H1 (cell line): ENCODE data around the gene TPBGL. TPM values are rescaled to one million over a fixed set of nuclear protein-coding genes. Genes with fewer than 3 reads are reported as not detected.

Experiments
- CTCF ChIA-PET: fragments of 300-600 bp; sonication (Branson Sonifier 250); formaldehyde crosslinking; loops from one replicate; lab custom pipeline; 2021; ENCODE audit not compliant: partially characterized antibody; lab: Charles Lee
- POLR2A ChIA-PET: fragments of 300-600 bp; sonication (Branson Sonifier 250); formaldehyde crosslinking; loops from one replicate; lab custom pipeline; 2021; ENCODE audit warnings: inconsistent platforms; ENCODE audit not compliant: partially characterized antibody; lab: Charles Lee
- DNase-seq, 2 experiments: peaks; one replicate each; pipeline versions ENCODE4 v3.0.0 to v3.0.0-alpha.2; 2010 to 2022; ENCODE audit warnings: low spot score in 2 of 2, low read depth in 1 of 2, mixed read lengths in 1 of 2
- FAIRE-seq: peaks from 2 replicates; lab custom pipeline; 2011; peaks lifted over from hg19 to GRCh38; lab: Jason Lieb, UNC
- H2AFZ ChIP-seq: 2 replicates; pipeline ENCODE4 v1.8.1; 2012; ENCODE audit warnings: low read length, inconsistent platforms
- H2AK5ac ChIP-seq: 2 replicates; pipeline ENCODE4 v1.6.1; 2013; ENCODE audit warnings: low read depth, low read length
- H2BK120ac ChIP-seq: replicated peaks from 2 replicates; pipeline ENCODE3; 2013; ENCODE audit warnings: low read depth, low read length, inconsistent platforms
- H2BK12ac ChIP-seq: 2 replicates; pipeline ENCODE4 v1.6.1; 2013; ENCODE audit warnings: low read depth, low read length
- H2BK15ac ChIP-seq: 2 replicates; pipeline ENCODE4 v1.6.1; 2013; ENCODE audit warnings: low read length
- H2BK20ac ChIP-seq: 2 replicates; pipeline ENCODE4 v1.6.1; 2013; ENCODE audit warnings: low read length
- H2BK5ac ChIP-seq: 2 replicates; pipeline ENCODE4 v1.6.1; 2013; ENCODE audit warnings: low read depth, low read length
- H3K14ac ChIP-seq: 2 replicates; pipeline ENCODE4 v1.6.1; 2013; ENCODE audit warnings: inconsistent platforms; ENCODE audit not compliant: insufficient read length
- H3K18ac ChIP-seq: 2 replicates; pipeline ENCODE4 v1.6.1; 2013; ENCODE audit warnings: low read length; ENCODE audit errors: extremely low read depth
- H3K23ac ChIP-seq: 2 replicates; pipeline ENCODE4 v1.6.1; 2013; ENCODE audit warnings: inconsistent platforms; ENCODE audit not compliant: insufficient read length
- H3K23me2 ChIP-seq: 2 replicates; pipeline ENCODE4 v1.6.1; 2013; ENCODE audit warnings: low read depth, low read length
- H3K27ac ChIP-seq: 2 replicates; pipeline ENCODE4 v1.6.1; 2011; ENCODE audit warnings: low read depth, low read length, inconsistent platforms
- H3K27me3 ChIP-seq, 4 experiments: replicated peaks in 1 of 4; 1 replicate in 1 of 4; 2 replicates in 3 of 4; pipeline versions ENCODE4 v1.6.1 to v1.8.1; 2011 to 2013; ENCODE audit warnings: low read length in 3 of 4, mild to moderate bottlenecking in 3 of 4, inconsistent platforms in 2 of 4, mixed read lengths in 2 of 4, moderate library complexity in 1 of 4; ENCODE audit not compliant: control insufficient read depth in 3 of 4, insufficient read depth in 3 of 4; ENCODE audit errors: extremely low read depth in 1 of 4
- H3K36me3 ChIP-seq, 4 experiments: 2 replicates each; pipeline versions ENCODE4 v1.6.1 to v1.8.1; 2011 to 2013; ENCODE audit warnings: mild to moderate bottlenecking in 4 of 4, low read length in 3 of 4, moderate library complexity in 2 of 4, control low read depth in 1 of 4, inconsistent platforms in 1 of 4; ENCODE audit not compliant: insufficient read depth in 4 of 4, control insufficient read depth in 2 of 4
- H3K4ac ChIP-seq: replicated peaks from 2 replicates; pipeline ENCODE3; 2013; ENCODE audit warnings: low read length, low read depth, mixed read lengths, inconsistent platforms; ENCODE audit not compliant: insufficient read length
- H3K4me1 ChIP-seq, 4 experiments: replicated peaks in 1 of 4; 1 replicate in 1 of 4; 2 replicates in 3 of 4; pipeline versions ENCODE4 v1.6.1 to v1.8.1; 2011 to 2013; ENCODE audit warnings: low read length in 3 of 4, inconsistent platforms in 2 of 4, mixed read lengths in 1 of 4; ENCODE audit not compliant: insufficient read depth in 4 of 4, control insufficient read depth in 3 of 4
- H3K4me2 ChIP-seq, 2 experiments: 2 replicates each; pipeline versions ENCODE4 v1.6.1 to v1.8.1; 2011 to 2013; ENCODE audit warnings: low read depth in 2 of 2, low read length in 2 of 2, control low read depth in 1 of 2, inconsistent platforms in 1 of 2, mild to moderate bottlenecking in 1 of 2; ENCODE audit not compliant: insufficient read depth in 1 of 2
- H3K4me3 ChIP-seq, 4 experiments: fragments of 200-600, 300-600 bp in 1 of 4; sonication (generic), shearing (Covaris generic), sonication (Bioruptor Twin) in 1 of 4; 2 replicates each; pipeline versions ENCODE4 v1.5.1 to v1.8.1; 2011 to 2016; ENCODE audit warnings: low read length in 4 of 4, low read depth in 3 of 4, control low read depth in 2 of 4, inconsistent platforms in 2 of 4, mild to moderate bottlenecking in 2 of 4, mixed read lengths in 1 of 4, moderate library complexity in 1 of 4; ENCODE audit not compliant: insufficient read depth in 2 of 4; ENCODE audit errors: extremely low read depth in 1 of 4
- H3K56ac ChIP-seq: replicated peaks from 2 replicates; pipeline ENCODE3; 2013; ENCODE audit warnings: low read depth, mild to moderate bottlenecking, mixed read lengths, low read length, inconsistent platforms; ENCODE audit not compliant: insufficient read length
- H3K79me1 ChIP-seq: 2 replicates; pipeline ENCODE4 v1.6.1; 2013; ENCODE audit warnings: low read depth, low read length, control low read depth
- H3K79me2 ChIP-seq, 2 experiments: 2 replicates each; pipeline versions ENCODE4 v1.6.1 to v1.8.1; 2012 to 2013; ENCODE audit warnings: low read length in 2 of 2, mild to moderate bottlenecking in 2 of 2, inconsistent platforms in 1 of 2; ENCODE audit not compliant: insufficient read depth in 2 of 2, control insufficient read depth in 1 of 2
- H3K9ac ChIP-seq, 4 experiments: replicated peaks in 1 of 4; 1 replicate in 1 of 4; 2 replicates in 3 of 4; pipeline versions ENCODE4 v1.6.1 to v1.8.1; 2011 to 2013; ENCODE audit warnings: low read depth in 3 of 4, low read length in 3 of 4, control low read depth in 2 of 4, mild to moderate bottlenecking in 2 of 4, moderate library complexity in 2 of 4, inconsistent platforms in 1 of 4; ENCODE audit errors: extremely low read depth in 1 of 4
- H3K9me3 ChIP-seq, 2 experiments: 2 replicates each; pipeline versions ENCODE4 v1.6.1 to v1.8.1; 2012 to 2013; ENCODE audit warnings: mild to moderate bottlenecking in 2 of 2, moderate library complexity in 2 of 2, control low read depth in 1 of 2, inconsistent platforms in 1 of 2, low read depth in 1 of 2, low read length in 1 of 2, mixed read lengths in 1 of 2; ENCODE audit not compliant: insufficient read depth in 2 of 2
- H4K20me1 ChIP-seq, 2 experiments: replicated peaks in 1 of 2; 2 replicates each; pipeline versions ENCODE3 to v1.8.1; 2011 to 2013; ENCODE audit warnings: inconsistent platforms in 2 of 2, low read length in 2 of 2, mild to moderate bottlenecking in 1 of 2; ENCODE audit not compliant: insufficient read depth in 2 of 2, control insufficient read depth in 1 of 2
- H4K5ac ChIP-seq: 2 replicates; pipeline ENCODE4 v1.6.1; 2013; ENCODE audit warnings: low read length, low read depth, mixed read lengths, inconsistent platforms; ENCODE audit not compliant: insufficient read length
- H4K8ac ChIP-seq: 2 replicates; pipeline ENCODE4 v1.8.0; 2013; ENCODE audit warnings: mild to moderate bottlenecking, moderate library complexity, low read length, inconsistent platforms; ENCODE audit not compliant: insufficient read depth; ENCODE audit errors: extremely low read depth
- H4K91ac ChIP-seq: replicated peaks from 2 replicates; pipeline ENCODE3; 2013; ENCODE audit warnings: low read length, mixed read lengths, inconsistent platforms; ENCODE audit not compliant: insufficient read length
- BACH1 ChIP-seq: IDR thresholded peaks from 2 replicates; pipeline ENCODE4 v1.6.1; 2012; ENCODE audit warnings: low read length, improper control_type of control experiment
- CHD1 ChIP-seq: IDR thresholded peaks from 2 replicates; pipeline ENCODE4 v1.6.1; 2012; ENCODE audit warnings: low read depth, low read length, improper control_type of control experiment
- CREB1 ChIP-seq: IDR thresholded peaks from 2 replicates; pipeline ENCODE4 v1.6.1; 2012; ENCODE audit warnings: inconsistent platforms
- EZH2 ChIP-seq: fragments of 200-600 bp; sonication (generic); IDR thresholded peaks from 2 replicates; pipeline ENCODE4 v1.7.1; 2012; ENCODE audit warnings: low read depth, mild to moderate bottlenecking, moderate library complexity, low read length, inconsistent platforms; ENCODE audit not compliant: severe bottlenecking
- NRF1 ChIP-seq: IDR thresholded peaks from 2 replicates; pipeline ENCODE4 v1.6.1; 2011; ENCODE audit warnings: mild to moderate bottlenecking, low read depth, low read length, improper control_type of control experiment
- POLR2A ChIP-seq, 2 experiments: IDR thresholded peaks; 1 replicate in 1 of 2; 2 replicates in 1 of 2; pipeline ENCODE4 v1.6.1; 2011; ENCODE audit warnings: low read depth in 2 of 2, low read length in 2 of 2, mild to moderate bottlenecking in 2 of 2; ENCODE audit errors: control extremely low read depth in 1 of 2
- RAD21 ChIP-seq, 2 experiments: IDR thresholded peaks in 1 of 2; conservative IDR thresholded peaks in 1 of 2; 2 replicates each; pipeline ENCODE4 v1.6.1; 2011; ENCODE audit warnings: low read depth in 2 of 2, low read length in 2 of 2, improper control_type of control experiment in 1 of 2, inconsistent platforms in 1 of 2, mild to moderate bottlenecking in 1 of 2, moderate library complexity in 1 of 2
- RNF2 ChIP-seq: fragments of 200-900, 300-1000 bp; sonication (generic); IDR thresholded peaks from 2 replicates; pipeline ENCODE4 v1.7.1; 2016; ENCODE audit warnings: borderline replicate concordance, low read depth, mild to moderate bottlenecking, antibody characterized with exemption, low read length; ENCODE audit not compliant: poor library complexity, severe bottlenecking; ENCODE audit errors: missing control alignments
- TAF7 ChIP-seq: optimal IDR thresholded peaks from 2 replicates; pipeline ENCODE3; 2011; ENCODE audit warnings: low read depth, mild to moderate bottlenecking, inconsistent platforms, low read length, moderate library complexity, borderline replicate concordance
- TCF12 ChIP-seq: IDR thresholded peaks from 2 replicates; pipeline ENCODE4 v1.6.1; 2011; ENCODE audit warnings: low read depth, mild to moderate bottlenecking, low read length
- YY1 ChIP-seq: IDR thresholded peaks from 2 replicates; pipeline ENCODE4 v1.6.1; 2011; ENCODE audit warnings: low read depth, mild to moderate bottlenecking, low read length
- WGBS, 2 experiments: shearing (Covaris generic) in 1 of 2; methylation state at CpG; one replicate each; pipeline versions ENCODE4 v1.1.6 to v1.1.7; 2013 to 2015; ENCODE audit warnings: low lambda C conversion rate in 2 of 2, mixed read lengths in 2 of 2, inconsistent platforms in 1 of 2, low coverage in 1 of 2, missing lambda C conversion rate in 1 of 2; ENCODE audit not compliant: insufficient replicate concordance in 2 of 2, insufficient coverage in 1 of 2, insufficient read length in 1 of 2; ENCODE audit errors: extremely low coverage in 1 of 2, missing lambda C conversion rate in 1 of 2; 5-methylcytosine and 5-hydroxymethylcytosine counted together
- polyA plus RNA-seq, 7 experiments: library from polyadenylated mRNA; depleted of rRNA in 3 of 7; stranded (reverse) in 5 of 7; unstranded in 2 of 7; fragments of >200 nt in 5 of 7; fragments of 200-250 nt in 2 of 7; gene quantifications; 1 replicate in 5 of 7; 2 replicates in 1 of 7; 4 replicates in 1 of 7; pipeline versions ENCODE4 v1.2.1 to v1.2.3, GENCODE V29; 2011 to 2013; ENCODE audit warnings: missing spikeins in 2 of 7, mixed read lengths in 2 of 7
- total RNA-seq: library from RNA; stranded (reverse); fragmentation: NEBNext Ultra II Directional; extraction: Animal tissue kit (Norgen Biotek cat#: 25700); gene quantifications from 2 replicates; pipeline ENCODE4 v1.2.1, GENCODE V29; 2021
- TF ChIP-seq, protein P1 (sequence below), 3 experiments: IDR thresholded peaks; 1 replicate in 2 of 3; 2 replicates in 1 of 3; pipeline versions ENCODE4 v1.5.1 to v1.6.1; 2011; ENCODE audit warnings: low read length in 3 of 3, mild to moderate bottlenecking in 3 of 3, inconsistent platforms in 2 of 3, low read depth in 1 of 3, moderate library complexity in 1 of 3; ENCODE audit not compliant: insufficient read depth in 1 of 3; ENCODE audit errors: control extremely low read depth in 1 of 3

TPBGL gene
- total and polyA plus RNA-seq, 2 of the 8 experiments (the other 6 are each of a cell fraction or from before 2014, with no cell fraction given), result 0.26 to 0.37 TPM

DNA sequence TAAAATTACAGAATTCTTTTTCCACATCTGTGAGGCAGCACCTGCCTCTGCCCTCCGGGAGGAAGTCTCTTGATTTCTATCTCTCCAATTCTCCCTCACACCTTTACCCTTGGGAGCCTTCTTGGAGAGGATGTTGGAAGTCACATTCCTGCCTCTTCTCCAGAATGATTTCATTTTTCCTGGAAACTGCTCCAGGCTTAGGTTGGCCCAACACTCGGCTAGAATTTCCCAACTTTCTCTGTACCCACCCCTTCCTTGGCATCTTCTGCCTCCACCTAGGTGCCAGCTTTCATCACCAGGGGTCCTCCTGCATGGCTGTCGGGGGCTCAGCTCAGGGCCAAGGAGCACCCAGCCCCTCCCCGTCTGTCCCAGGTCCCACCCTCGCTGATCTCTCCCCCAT lies 46.4 kb upstream of the TPBGL start:
- no peak overlapping the region for H4K8ac ChIP-seq
- H3K23ac ChIP-seq, result no peak overlapping the region
- DNase-seq, result no peak
- no peak overlapping the region for H4K5ac ChIP-seq
- no peak overlapping the region for H3K9ac ChIP-seq
- H3K23me2 ChIP-seq, result no peaks in the 10 kb centered on the region
- no peak overlapping the region for H2BK5ac ChIP-seq
- no peak for FAIRE-seq
- no peak overlapping the region for H3K4me2 ChIP-seq
- CTCF ChIA-PET, result interaction anchor here (0.8 to 19.9 kb wide), 8 partner anchors 11 to 172 kb away, joined by 4 to 825 read pairs (median 6); partner anchors contain the start of genes SLCO2B1 and TPBGL
- H3K4ac ChIP-seq, result no peak overlapping the region
- no peaks in the 10 kb centered on the region for H3K79me1 ChIP-seq
- H3K27ac ChIP-seq, result no peak overlapping the region
- no peak overlapping the region for H3K14ac ChIP-seq
- H3K79me2 ChIP-seq, result no peaks in the 10 kb centered on the region
- no peak overlapping the region for H3K18ac ChIP-seq
- H2BK120ac ChIP-seq, result no peak overlapping the region
- H4K91ac ChIP-seq, result no peak overlapping the region
- H2AK5ac ChIP-seq, result no peak overlapping the region
- no peak overlapping the region for H3K4me3 ChIP-seq
- no peak overlapping the region for H3K56ac ChIP-seq
- no peak overlapping the region for H2BK20ac ChIP-seq
- H3K4me1 ChIP-seq, result peaks cover 0 to 6% (median 2%) of the 10 kb centered on the region in 4 experiments; a peak in 2 of 7 replicates
- POLR2A ChIA-PET, result no interaction called here
- no peaks in the 10 kb centered on the region for H3K27me3 ChIP-seq
- H2BK12ac ChIP-seq, result no peak overlapping the region
- H3K36me3 ChIP-seq, result no peaks in the 10 kb centered on the region
- no peak overlapping the region for H2AFZ ChIP-seq
- 83% methylated on average over 3 of the region's 5 CpGs; no CpG with 5 or more reads in 1 of the 2 experiments for WGBS, 2 experiments
- no peaks in the 10 kb centered on the region for H4K20me1 ChIP-seq
- no peak overlapping the region for H2BK15ac ChIP-seq
- H3K9me3 ChIP-seq, result no peaks in the 10 kb centered on the region
- TF ChIP-seq EZH2 (no peak), POLR2A (IDR thresholded peaks at IDR 0.05; ENCODE audit: control extremely low read depth in 1 of 2, low read depth in 2 of 2, low read length in 2 of 2) (no peak), CREB1 (no peak), CHD1 (no peak), RAD21 (IDR thresholded peaks at IDR 0.05 in 1 of 2, conservative IDR thresholded peaks at IDR 0.05 in 1 of 2; ENCODE audit: low read depth in 2 of 2, low read length in 2 of 2) (no peak), TCF12 (no peak), TAF7 (no peak), YY1 (no peak), RNF2 (no peak), BACH1 (no peak), NRF1 (no peak)
- TF ChIP-seq, protein P1, sequence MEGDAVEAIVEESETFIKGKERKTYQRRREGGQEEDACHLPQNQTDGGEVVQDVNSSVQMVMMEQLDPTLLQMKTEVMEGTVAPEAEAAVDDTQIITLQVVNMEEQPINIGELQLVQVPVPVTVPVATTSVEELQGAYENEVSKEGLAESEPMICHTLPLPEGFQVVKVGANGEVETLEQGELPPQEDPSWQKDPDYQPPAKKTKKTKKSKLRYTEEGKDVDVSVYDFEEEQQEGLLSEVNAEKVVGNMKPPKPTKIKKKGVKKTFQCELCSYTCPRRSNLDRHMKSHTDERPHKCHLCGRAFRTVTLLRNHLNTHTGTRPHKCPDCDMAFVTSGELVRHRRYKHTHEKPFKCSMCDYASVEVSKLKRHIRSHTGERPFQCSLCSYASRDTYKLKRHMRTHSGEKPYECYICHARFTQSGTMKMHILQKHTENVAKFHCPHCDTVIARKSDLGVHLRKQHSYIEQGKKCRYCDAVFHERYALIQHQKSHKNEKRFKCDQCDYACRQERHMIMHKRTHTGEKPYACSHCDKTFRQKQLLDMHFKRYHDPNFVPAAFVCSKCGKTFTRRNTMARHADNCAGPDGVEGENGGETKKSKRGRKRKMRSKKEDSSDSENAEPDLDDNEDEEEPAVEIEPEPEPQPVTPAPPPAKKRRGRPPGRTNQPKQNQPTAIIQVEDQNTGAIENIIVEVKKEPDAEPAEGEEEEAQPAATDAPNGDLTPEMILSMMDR (IDR thresholded peaks at IDR 0.05; ENCODE audit: control extremely low read depth in 1 of 3, insufficient read depth in 1 of 3, low read depth in 1 of 3, low read length in 3 of 3), result no peak
